SK-N-SH treated with all-trans-retinoic acid at 6 μM for 48 hours (cell line): Measurements from ENCODE around the gene SNTB2.

Experiments
- ATAC-seq: fragments of 200-7000 bp; cut with Tn5 transposase; 3 replicates; pipeline ENCODE4 v1.9.1; 2020; ENCODE audit warnings: mild to moderate bottlenecking, moderate library complexity
- ARNTL ChIP-seq: fragments of 450-650 bp; formaldehyde crosslinking; IDR thresholded peaks from 2 replicates; pipeline ENCODE4 v1.5.0; 2020; ENCODE audit warnings: low read depth, mild to moderate bottlenecking, moderate library complexity, borderline replicate concordance
- BACH2 ChIP-seq: fragments of 250-450 bp; sonication (Bioruptor Pico); IDR thresholded peaks from 2 replicates; pipeline ENCODE4 v1.9.0; 2021; ENCODE audit warnings: mild to moderate bottlenecking, borderline replicate concordance
- CREB5 ChIP-seq: fragments of 250-450 bp; sonication (Bioruptor Pico); IDR thresholded peaks from 2 replicates; pipeline ENCODE4 v1.5.1; 2020; ENCODE audit warnings: low read depth, mild to moderate bottlenecking, moderate library complexity
- CSDC2 ChIP-seq: fragments of 250-450 bp; sonication (Bioruptor Pico); IDR thresholded peaks from 2 replicates; pipeline ENCODE4 v1.5.0; 2020; ENCODE audit warnings: mild to moderate bottlenecking, moderate library complexity
- ESRRG ChIP-seq: fragments of 250-450 bp; sonication (Bioruptor Pico); IDR thresholded peaks from 2 replicates; pipeline ENCODE4 v1.6.1; 2021; ENCODE audit warnings: mild to moderate bottlenecking
- GLIS3 ChIP-seq: fragments of 250-450 bp; sonication (Bioruptor Pico); IDR thresholded peaks from 2 replicates; pipeline ENCODE4 v1.5.0; 2020; ENCODE audit warnings: mild to moderate bottlenecking, moderate library complexity
- ISL1 ChIP-seq: fragments of 250-450 bp; sonication (Bioruptor Pico); IDR thresholded peaks from 2 replicates; pipeline ENCODE4 v2.1.2; 2022; ENCODE audit warnings: mild to moderate bottlenecking, moderate library complexity
- OSR1 ChIP-seq: fragments of 250-450 bp; sonication (Bioruptor Pico); IDR thresholded peaks from 2 replicates; pipeline ENCODE4 v1.8.0; 2022; ENCODE audit warnings: moderate library complexity, mild to moderate bottlenecking, inconsistent platforms
- PPARA ChIP-seq: fragments of 250-450 bp; sonication (Bioruptor Pico); IDR thresholded peaks from 2 replicates; pipeline ENCODE4 v1.5.0; 2020; ENCODE audit warnings: mild to moderate bottlenecking, borderline replicate concordance
- RARB ChIP-seq: fragments of 250-450 bp; sonication (Bioruptor Pico); IDR thresholded peaks from 2 replicates; pipeline ENCODE4 v1.8.0; 2021; ENCODE audit warnings: mild to moderate bottlenecking, moderate library complexity
- SNAI2 ChIP-seq: fragments of 250-450 bp; sonication (Bioruptor Pico); IDR thresholded peaks from 2 replicates; pipeline ENCODE4 v1.5.0; 2020; ENCODE audit warnings: mild to moderate bottlenecking, moderate library complexity
- TCF4 ChIP-seq: fragments of 250-450 bp; sonication (Bioruptor Pico); IDR thresholded peaks from 2 replicates; pipeline ENCODE4 v1.8.0; 2021; ENCODE audit warnings: mild to moderate bottlenecking, moderate library complexity, borderline replicate concordance
- TOX ChIP-seq: fragments of 250-450 bp; sonication (Bioruptor Pico); IDR thresholded peaks from 2 replicates; pipeline ENCODE4 v1.8.0; 2021; ENCODE audit warnings: mild to moderate bottlenecking, moderate library complexity, borderline replicate concordance
- TSHZ2 ChIP-seq: fragments of 250-450 bp; sonication (Bioruptor Pico); IDR thresholded peaks from 2 replicates; pipeline ENCODE4 v1.5.0; 2020; ENCODE audit warnings: mild to moderate bottlenecking, moderate library complexity
- ZC3H10 ChIP-seq: fragments of 250-450 bp; sonication (Bioruptor Pico); IDR thresholded peaks from 2 replicates; pipeline ENCODE4 v1.5.1; 2021; ENCODE audit warnings: mild to moderate bottlenecking, moderate library complexity
- ZFP3 ChIP-seq: fragments of 250-450 bp; sonication (Bioruptor Pico); IDR thresholded peaks from 2 replicates; pipeline ENCODE4 v1.5.0; 2020; ENCODE audit warnings: mild to moderate bottlenecking, moderate library complexity
- ZFP30 ChIP-seq: fragments of 450-650 bp; formaldehyde crosslinking; IDR thresholded peaks from 2 replicates; pipeline ENCODE4 v1.5.0; 2022; ENCODE audit warnings: mild to moderate bottlenecking, moderate library complexity
- ZNF565 ChIP-seq: fragments of 450-650 bp; formaldehyde crosslinking; conservative IDR thresholded peaks from 2 replicates; pipeline ENCODE4 v1.5.0; 2020; ENCODE audit warnings: low read depth, mild to moderate bottlenecking, moderate library complexity
- ZNF70 ChIP-seq: fragments of 450-650 bp; formaldehyde crosslinking; IDR thresholded peaks from 2 replicates; pipeline ENCODE4 v1.5.0; 2020; ENCODE audit warnings: mild to moderate bottlenecking, moderate library complexity
- TF ChIP-seq, protein P1 (sequence below): fragments of 250-450 bp; sonication (Bioruptor Pico); IDR thresholded peaks from 2 replicates; pipeline ENCODE4 v1.5.1; 2021; ENCODE audit warnings: mild to moderate bottlenecking, moderate library complexity
- TF ChIP-seq, protein P2 (sequence below): fragments of 250-450 bp; sonication (Bioruptor Pico); IDR thresholded peaks from 2 replicates; pipeline ENCODE4 v1.8.0; 2021; ENCODE audit warnings: low read depth, mild to moderate bottlenecking, moderate library complexity, borderline replicate concordance

SNTB2 gene

DNA sequence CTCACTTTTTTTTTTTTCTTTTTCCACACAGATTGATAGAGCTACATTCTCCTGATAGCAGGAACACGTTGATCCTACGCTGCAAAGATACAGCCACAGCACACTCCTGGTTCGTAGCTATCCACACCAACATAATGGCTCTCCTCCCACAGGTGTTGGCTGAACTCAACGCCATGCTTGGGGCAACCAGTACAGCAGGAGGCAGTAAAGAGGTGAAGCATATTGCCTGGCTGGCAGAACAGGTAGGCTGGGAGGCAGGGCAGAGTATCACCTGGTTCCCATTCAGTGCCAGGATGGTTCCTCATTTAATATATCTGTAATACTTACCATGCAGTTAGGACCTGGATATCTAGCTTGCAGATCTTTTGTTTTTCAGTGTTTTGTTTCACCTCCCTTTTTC is 73.1 kb downstream of the SNTB2 start:
- TF ChIP-seq ZNF70 (CRISPR knock-in tag) (no peak), RARB (CRISPR knock-in tag) (no peak), TCF4 (CRISPR knock-in tag) (no peak), ZNF565 (CRISPR knock-in tag) (no peak), CSDC2 (CRISPR knock-in tag) (no peak), ARNTL (no peak), ESRRG (no peak)
- TF ChIP-seq, protein P1, sequence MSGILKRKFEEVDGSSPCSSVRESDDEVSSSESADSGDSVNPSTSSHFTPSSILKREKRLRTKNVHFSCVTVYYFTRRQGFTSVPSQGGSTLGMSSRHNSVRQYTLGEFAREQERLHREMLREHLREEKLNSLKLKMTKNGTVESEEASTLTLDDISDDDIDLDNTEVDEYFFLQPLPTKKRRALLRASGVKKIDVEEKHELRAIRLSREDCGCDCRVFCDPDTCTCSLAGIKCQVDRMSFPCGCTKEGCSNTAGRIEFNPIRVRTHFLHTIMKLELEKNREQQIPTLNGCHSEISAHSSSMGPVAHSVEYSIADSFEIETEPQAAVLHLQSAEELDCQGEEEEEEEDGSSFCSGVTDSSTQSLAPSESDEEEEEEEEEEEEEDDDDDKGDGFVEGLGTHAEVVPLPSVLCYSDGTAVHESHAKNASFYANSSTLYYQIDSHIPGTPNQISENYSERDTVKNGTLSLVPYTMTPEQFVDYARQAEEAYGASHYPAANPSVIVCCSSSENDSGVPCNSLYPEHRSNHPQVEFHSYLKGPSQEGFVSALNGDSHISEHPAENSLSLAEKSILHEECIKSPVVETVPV = no peak
- ATAC-seq = no peak

GRCh38 chr16:69260506-69260905 is 73.5 kb downstream of the SNTB2 start:
- TF ChIP-seq SNAI2 (CRISPR knock-in tag) (no peak), TCF4 (CRISPR knock-in tag) (no peak), ESRRG (no peak), TSHZ2 (CRISPR knock-in tag) (no peak), CREB5 (CRISPR knock-in tag) (no peak), CSDC2 (CRISPR knock-in tag) (no peak), OSR1 (CRISPR knock-in tag) (no peak), PPARA (no peak), ARNTL (no peak)
- no peak for ATAC-seq

DNA sequence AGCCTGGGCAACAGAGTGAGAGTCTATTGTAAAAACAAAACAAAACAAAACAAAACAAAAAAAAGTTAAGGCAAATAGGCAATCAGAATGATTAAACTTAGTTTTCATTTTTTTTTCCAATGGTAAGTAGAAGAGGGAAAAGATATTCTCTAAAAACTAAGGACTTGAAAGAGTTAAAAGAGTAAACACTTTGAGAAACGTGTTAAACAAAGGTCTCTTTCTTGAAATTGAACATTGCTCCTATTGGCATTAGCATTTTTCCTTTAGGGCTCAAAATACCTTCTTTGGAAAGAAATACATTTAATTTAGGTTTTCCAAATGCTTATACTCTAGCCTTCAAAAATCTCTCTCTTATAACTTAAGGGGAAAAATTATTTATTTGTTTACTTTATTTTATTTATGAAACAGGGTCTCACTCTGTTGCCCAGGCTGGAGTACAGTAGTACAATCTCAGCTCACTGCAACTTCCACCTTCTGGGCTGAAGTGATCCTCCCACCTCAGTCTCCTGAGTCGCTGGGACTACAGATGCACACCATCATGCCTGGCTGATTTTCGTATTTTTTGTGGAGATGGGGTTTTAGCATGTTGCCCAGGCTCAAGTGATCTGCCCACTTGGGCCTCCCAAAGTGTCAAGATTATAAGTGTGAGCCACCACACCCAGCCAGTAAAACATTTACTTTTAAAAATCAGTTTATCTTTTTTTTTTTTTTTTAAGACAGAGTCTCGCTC is 79.5 kb downstream of the SNTB2 start:
- no peak for ATAC-seq
- TF ChIP-seq ARNTL (no peak), ZFP3 (CRISPR knock-in tag) (no peak), CSDC2 (CRISPR knock-in tag) (no peak), ZFP30 (CRISPR knock-in tag) (no peak), GLIS3 (no peak), BACH2 (CRISPR knock-in tag) (no peak), ZC3H10 (CRISPR knock-in tag) (no peak), OSR1 (CRISPR knock-in tag) (no peak), ISL1 (no peak), TOX (CRISPR knock-in tag) (no peak), ESRRG (no peak), SNAI2 (CRISPR knock-in tag) (no peak)
- TF ChIP-seq, protein P1 = no peak

DNA sequence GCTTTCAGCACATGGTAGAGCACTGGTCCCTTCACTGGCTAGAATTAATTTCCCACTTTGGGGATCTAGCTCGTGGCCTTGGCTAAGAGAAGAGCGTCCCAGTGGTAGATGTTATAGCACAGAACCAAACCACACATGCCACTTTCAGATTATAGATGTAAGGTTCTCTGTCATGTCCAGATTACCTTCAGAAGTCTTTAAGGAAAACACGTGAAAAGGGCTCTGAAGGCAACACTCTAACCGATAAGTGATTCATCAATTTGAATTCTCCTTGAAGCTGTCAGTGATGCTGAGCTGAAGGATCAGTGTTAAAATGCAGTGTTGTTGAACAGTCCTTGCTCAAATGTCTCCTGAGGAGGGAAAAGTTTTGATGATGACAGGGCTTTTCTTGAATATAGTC is 80.7 kb downstream of the SNTB2 start:
- ATAC-seq = no peak
- TF ChIP-seq, protein P1 = no peak
- TF ChIP-seq ZFP30 (CRISPR knock-in tag) (no peak), CREB5 (CRISPR knock-in tag) (no peak), GLIS3 (no peak), ZNF565 (CRISPR knock-in tag) (no peak), ISL1 (no peak), BACH2 (CRISPR knock-in tag) (no peak), TOX (CRISPR knock-in tag) (no peak)
- TF ChIP-seq, protein P2, sequence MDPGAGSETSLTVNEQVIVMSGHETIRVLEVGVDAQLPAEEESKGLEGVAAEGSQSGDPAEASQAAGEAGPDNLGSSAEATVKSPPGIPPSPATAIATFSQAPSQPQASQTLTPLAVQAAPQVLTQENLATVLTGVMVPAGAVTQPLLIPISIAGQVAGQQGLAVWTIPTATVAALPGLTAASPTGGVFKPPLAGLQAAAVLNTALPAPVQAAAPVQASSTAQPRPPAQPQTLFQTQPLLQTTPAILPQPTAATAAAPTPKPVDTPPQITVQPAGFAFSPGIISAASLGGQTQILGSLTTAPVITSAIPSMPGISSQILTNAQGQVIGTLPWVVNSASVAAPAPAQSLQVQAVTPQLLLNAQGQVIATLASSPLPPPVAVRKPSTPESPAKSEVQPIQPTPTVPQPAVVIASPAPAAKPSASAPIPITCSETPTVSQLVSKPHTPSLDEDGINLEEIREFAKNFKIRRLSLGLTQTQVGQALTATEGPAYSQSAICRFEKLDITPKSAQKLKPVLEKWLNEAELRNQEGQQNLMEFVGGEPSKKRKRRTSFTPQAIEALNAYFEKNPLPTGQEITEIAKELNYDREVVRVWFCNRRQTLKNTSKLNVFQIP (CRISPR knock-in tag) = no peak
